ENCODE data around the gene USB1. TPM values are rescaled to one million over a fixed set of nuclear protein-coding genes. Genes with fewer than 3 reads are reported as not detected.
A peak's percentile ranks its signal among the peaks of the same experiment; 100 is the strongest.

The USB1 gene
- total RNA-seq, 1 donor from 2014 or later: 37.9 TPM

DNA sequence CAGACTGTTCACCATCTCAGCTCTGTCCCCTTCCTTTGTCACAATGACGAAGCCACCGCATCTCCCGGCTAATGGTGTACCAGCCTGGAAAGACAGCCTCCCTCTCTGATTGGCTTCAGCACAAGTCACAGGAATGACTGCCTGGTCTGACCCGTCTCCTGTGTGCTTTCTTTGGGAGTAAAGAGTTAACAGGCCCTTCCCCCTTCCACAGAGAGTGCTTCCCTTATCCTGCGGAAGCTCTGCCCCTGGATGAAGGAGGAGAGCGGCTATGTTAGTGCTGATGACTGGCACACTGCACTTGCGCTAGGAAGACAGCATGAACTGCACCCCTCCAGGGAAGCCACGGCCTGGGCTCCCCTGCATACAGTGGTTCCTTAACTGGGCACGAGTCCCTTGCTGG is 11.3 kb downstream of the USB1 start:
- TF ChIP-seq, protein P1, sequence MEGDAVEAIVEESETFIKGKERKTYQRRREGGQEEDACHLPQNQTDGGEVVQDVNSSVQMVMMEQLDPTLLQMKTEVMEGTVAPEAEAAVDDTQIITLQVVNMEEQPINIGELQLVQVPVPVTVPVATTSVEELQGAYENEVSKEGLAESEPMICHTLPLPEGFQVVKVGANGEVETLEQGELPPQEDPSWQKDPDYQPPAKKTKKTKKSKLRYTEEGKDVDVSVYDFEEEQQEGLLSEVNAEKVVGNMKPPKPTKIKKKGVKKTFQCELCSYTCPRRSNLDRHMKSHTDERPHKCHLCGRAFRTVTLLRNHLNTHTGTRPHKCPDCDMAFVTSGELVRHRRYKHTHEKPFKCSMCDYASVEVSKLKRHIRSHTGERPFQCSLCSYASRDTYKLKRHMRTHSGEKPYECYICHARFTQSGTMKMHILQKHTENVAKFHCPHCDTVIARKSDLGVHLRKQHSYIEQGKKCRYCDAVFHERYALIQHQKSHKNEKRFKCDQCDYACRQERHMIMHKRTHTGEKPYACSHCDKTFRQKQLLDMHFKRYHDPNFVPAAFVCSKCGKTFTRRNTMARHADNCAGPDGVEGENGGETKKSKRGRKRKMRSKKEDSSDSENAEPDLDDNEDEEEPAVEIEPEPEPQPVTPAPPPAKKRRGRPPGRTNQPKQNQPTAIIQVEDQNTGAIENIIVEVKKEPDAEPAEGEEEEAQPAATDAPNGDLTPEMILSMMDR (IDR thresholded peaks at IDR 0.05): no peak

DNA sequence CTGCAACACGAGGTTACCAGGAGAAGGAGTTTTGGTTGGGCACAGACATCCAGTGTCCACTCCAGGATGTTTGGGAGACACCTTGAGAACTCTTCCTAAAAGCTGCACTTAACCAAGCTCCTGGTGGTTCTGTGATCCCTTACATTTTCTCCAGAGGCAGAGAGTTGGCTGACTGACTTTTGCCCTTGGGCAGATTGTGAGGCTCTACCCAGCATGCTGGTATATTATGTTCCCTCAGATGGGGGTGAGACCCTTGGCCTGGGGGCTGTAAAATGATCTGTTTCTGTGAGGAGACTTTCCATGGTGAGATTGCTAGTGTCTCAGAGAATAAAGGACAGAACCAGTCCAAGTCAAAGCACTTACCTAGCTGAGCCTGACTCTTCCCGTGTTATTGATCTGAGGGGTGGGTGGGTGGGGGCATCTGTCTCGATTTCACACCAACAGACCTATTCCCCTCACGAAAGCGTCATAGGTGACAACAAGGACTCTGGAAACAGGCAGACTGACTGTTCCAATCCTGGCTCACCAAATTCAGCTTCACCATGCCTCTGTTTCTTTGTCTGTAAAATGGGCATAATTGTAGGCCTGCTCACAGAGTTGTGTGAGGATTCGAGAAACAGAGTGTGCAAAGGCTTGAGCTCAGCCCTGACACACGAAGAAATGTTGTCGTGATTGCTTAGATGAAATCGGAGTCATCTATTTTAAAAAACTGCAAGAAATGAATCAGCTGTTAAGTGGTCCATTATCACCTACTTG is 12.2 kb downstream of the USB1 start:
- Mint-ChIP-seq H3K27ac (ENCODE audit: unreplicated experiment) (no peak overlapping the region), H3K36me3 (ENCODE audit: low read depth) (peaks cover 9% of the 10 kb centered on the region), H3K4me3 (ENCODE audit: unreplicated experiment) (no peak overlapping the region), H3K4me1 (ENCODE audit: low read depth) (peaks cover 5% of the 10 kb centered on the region), H3K9me3 (ENCODE audit: low read depth) (no peaks in the 10 kb centered on the region), H3K27me3 (ENCODE audit: low read depth) (no peaks in the 10 kb centered on the region)
- DNase-seq (ENCODE audit: low spot score): no peak
- TF ChIP-seq, protein P1 (IDR thresholded peaks at IDR 0.05): no peak

More for the DNA sequence above, 11.3 kb downstream of the USB1 start:
- Mint-ChIP-seq H3K4me1 (ENCODE audit: low read depth) (peaks cover 5% of the 10 kb centered on the region), H3K27me3 (ENCODE audit: low read depth) (no peaks in the 10 kb centered on the region), H3K36me3 (ENCODE audit: low read depth) (peaks cover 9% of the 10 kb centered on the region), H3K9me3 (ENCODE audit: low read depth) (no peaks in the 10 kb centered on the region), H3K27ac (ENCODE audit: unreplicated experiment) (no peak overlapping the region), H3K4me3 (ENCODE audit: unreplicated experiment) (no peak overlapping the region)
- no peak for DNase-seq (ENCODE audit: low spot score)

DNA sequence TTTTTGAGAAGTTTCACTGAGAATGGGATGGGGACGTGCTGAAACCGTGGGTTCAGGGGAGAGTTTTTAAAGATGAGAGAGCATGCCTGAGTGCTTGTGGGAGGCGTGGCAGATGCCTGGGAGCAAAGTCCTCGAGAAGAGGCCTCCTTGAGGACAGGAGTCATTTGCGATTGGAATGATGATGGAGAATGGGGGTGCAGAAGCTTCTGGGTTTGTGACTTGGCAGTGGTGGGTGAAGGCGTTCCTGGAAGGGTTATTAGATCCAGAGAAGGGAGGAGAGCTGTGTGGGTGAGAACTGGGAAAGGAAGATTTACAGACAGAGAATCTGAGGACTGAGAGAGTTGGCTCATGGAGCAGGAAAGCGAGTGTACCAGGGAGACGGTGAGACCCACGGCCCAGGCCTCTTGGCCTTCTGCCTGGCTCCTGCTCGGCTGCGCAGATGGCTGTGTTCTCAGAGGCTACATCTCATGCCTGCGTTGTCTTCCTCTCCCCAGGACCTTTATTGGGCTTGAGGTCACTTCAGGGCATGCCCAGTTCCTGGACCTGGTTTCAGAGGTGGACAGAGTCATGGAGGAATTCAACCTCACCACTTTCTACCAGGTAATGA is 15.7 kb downstream of the USB1 start:
- TF ChIP-seq, protein P1 (IDR thresholded peaks at IDR 0.05): no peak
- DNase-seq (ENCODE audit: low spot score): no peak
- Mint-ChIP-seq H3K9me3 (ENCODE audit: low read depth) (no peaks in the 10 kb centered on the region), H3K36me3 (ENCODE audit: low read depth) (peaks cover 4% of the 10 kb centered on the region), H3K4me3 (ENCODE audit: unreplicated experiment) (no peak overlapping the region), H3K4me1 (ENCODE audit: low read depth) (peaks cover 2% of the 10 kb centered on the region), H3K27me3 (ENCODE audit: low read depth) (no peaks in the 10 kb centered on the region), H3K27ac (ENCODE audit: unreplicated experiment) (no peak overlapping the region)

DNA sequence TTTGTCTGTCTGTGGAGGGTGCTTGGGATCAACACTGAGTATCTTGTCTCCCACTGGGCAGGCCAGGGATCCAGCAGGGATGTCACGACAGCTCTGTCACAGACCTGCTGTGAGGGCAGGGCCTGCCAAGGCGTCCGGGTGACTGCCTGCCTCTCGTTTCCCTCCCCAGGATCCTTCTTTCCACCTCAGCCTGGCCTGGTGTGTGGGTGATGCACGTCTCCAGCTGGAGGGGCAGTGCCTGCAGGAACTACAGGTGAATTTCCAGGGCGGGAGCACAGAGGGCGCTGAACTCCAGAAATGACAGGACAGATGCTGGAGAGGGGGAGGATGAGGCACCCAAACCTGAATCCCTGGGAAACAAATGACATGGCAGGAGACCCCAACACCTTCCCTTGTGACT is 17.6 kb downstream of the USB1 start:
- H3K9me3 Mint-ChIP-seq (ENCODE audit: low read depth): no peaks in the 10 kb centered on the region
- no peaks in the 10 kb centered on the region for H3K27me3 Mint-ChIP-seq (ENCODE audit: low read depth)
- peaks cover 16% of the 10 kb centered on the region for H3K4me1 Mint-ChIP-seq (ENCODE audit: low read depth)
- H3K4me3 Mint-ChIP-seq (ENCODE audit: unreplicated experiment): no peak overlapping the region
- peaks cover 3% of the 10 kb centered on the region for H3K36me3 Mint-ChIP-seq (ENCODE audit: low read depth)
- H3K27ac Mint-ChIP-seq (ENCODE audit: unreplicated experiment): no peak overlapping the region
- DNase-seq (ENCODE audit: low spot score): peak; percentile 75
- TF ChIP-seq, protein P1 (IDR thresholded peaks at IDR 0.05): no peak

DNA sequence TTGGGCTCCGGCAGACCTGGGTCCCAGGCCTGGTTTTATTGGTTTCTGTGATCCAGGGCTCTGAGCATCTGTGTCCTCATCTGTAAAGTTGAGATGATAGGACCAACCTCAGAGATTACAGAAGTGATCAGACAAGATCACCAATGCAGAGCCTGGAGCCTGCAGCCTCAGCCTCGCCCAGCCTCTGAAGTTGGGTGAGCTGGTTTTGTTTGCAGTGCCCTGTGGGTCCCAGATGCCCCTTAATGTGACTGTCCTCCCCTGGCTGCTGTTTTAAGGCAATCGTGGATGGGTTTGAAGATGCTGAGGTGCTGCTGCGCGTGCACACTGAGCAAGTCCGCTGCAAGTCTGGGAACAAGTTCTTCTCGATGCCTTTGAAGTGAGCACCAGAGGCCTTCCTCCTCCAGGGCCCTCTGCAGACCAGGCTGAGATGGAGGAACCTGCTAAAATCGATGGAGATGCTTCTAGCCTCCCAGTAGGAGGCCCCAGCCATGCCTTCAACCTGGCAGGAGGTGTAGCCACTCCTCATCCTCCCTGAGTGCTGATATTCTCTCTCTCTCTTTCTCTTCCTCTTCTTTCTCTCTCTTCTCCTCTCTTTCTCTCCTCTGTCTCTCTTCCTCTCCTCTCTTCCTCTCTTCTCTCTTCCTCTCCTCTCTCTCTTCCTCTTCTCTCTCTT is 18.8 kb downstream of the USB1 start:
- Mint-ChIP-seq H3K27me3 (ENCODE audit: low read depth) (peaks cover 3% of the 10 kb centered on the region), H3K4me3 (ENCODE audit: unreplicated experiment) (no peak overlapping the region)
- DNase-seq (ENCODE audit: low spot score): no peak

More for the DNA sequence above, 18.8 kb downstream of the USB1 start:
- H3K36me3 Mint-ChIP-seq (ENCODE audit: low read depth): peaks cover 3% of the 10 kb centered on the region
- H3K4me1 Mint-ChIP-seq (ENCODE audit: low read depth): peaks cover 21% of the 10 kb centered on the region
- TF ChIP-seq, protein P1 (IDR thresholded peaks at IDR 0.05): no peak
- no peak overlapping the region for H3K27ac Mint-ChIP-seq (ENCODE audit: unreplicated experiment)
- no peaks in the 10 kb centered on the region for H3K9me3 Mint-ChIP-seq (ENCODE audit: low read depth)
